ENCODE data around the gene ZCCHC7.

DNA sequence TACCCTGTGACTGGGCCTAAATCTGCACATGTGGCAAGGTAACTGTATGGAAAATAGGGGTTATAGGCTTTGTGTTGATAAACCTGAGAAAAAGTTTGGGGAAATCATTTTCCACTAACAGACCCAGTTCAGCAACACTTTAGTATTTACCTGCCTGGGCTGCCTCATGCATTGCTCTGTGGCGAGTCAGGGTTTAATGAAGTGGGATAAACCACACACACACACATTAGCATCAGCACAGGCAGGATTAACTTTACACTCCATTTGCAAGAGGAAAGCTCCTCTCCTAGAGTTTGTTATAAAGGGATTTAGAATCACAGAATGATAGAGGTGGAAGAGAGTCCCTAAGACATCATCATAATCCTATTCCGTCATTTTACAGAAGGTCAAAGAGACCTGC lies 20.0 kb upstream of the ZCCHC7 start:
- TF ChIP-seq, protein P1, sequence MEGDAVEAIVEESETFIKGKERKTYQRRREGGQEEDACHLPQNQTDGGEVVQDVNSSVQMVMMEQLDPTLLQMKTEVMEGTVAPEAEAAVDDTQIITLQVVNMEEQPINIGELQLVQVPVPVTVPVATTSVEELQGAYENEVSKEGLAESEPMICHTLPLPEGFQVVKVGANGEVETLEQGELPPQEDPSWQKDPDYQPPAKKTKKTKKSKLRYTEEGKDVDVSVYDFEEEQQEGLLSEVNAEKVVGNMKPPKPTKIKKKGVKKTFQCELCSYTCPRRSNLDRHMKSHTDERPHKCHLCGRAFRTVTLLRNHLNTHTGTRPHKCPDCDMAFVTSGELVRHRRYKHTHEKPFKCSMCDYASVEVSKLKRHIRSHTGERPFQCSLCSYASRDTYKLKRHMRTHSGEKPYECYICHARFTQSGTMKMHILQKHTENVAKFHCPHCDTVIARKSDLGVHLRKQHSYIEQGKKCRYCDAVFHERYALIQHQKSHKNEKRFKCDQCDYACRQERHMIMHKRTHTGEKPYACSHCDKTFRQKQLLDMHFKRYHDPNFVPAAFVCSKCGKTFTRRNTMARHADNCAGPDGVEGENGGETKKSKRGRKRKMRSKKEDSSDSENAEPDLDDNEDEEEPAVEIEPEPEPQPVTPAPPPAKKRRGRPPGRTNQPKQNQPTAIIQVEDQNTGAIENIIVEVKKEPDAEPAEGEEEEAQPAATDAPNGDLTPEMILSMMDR (conservative IDR thresholded peaks at IDR 0.05; ENCODE audit: low read depth in 2 of 2): no peak
- TF ChIP-seq POLR2AphosphoS5 (IDR thresholded peaks at IDR 0.05; ENCODE audit: low read depth): no peak
